Fibroblast of skin of left quadriceps (primary cell): Measurements from ENCODE around the gene KANK2.
"Not testable (repeated sequence)": the region's sequence is repeated elsewhere in the genome, so short reads cannot be mapped to it uniquely, and the experiment has no call there.

Experiments
- DNase-seq, 2 experiments: peaks; one replicate each; pipeline ENCODE4 v3.0.0-alpha.2; 2013; ENCODE audit warnings: low read depth in 2 of 2

Gene KANK2

GRCh38 chr19:11140023-11140538 lies 57.3 kb downstream of the KANK2 start:
- DNase-seq, result not testable (repeated sequence)

DNA sequence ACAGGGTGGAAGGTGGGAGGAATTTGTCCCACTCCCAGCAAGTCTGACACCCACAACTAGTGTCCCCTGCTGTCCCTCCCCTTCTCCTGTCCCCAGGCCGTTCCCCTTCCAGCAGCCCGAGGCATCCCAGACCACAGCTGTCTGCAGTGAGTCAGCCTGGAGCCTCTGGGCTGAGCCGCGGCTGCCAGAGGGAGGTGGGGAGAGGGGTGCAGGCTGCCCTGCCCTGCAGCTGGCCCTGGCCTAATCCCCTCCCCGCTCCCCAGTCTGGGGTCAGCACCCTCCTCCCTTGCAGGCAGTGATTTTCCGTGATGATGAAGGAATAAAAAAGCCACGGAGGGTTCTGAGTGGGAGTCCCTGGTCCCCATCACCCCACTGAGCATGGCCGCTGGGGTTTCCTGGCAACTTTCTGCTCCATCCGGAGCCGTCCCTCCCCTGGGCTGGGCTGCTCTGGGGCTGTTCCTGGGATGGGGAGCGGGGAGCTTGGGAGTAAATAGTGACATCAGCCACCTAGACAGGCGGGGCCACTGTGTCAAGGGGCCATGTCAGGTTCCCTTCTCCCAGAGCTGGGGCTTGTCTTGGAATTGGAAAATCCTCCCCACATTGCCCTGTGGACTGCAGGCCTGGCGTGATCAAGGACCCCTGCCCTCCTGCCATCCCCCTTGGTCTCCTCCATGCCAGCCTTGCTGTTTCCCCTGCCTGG lies 58.6 kb downstream of the KANK2 start:
- DNase-seq, result peak; percentile 35 to 50

DNA sequence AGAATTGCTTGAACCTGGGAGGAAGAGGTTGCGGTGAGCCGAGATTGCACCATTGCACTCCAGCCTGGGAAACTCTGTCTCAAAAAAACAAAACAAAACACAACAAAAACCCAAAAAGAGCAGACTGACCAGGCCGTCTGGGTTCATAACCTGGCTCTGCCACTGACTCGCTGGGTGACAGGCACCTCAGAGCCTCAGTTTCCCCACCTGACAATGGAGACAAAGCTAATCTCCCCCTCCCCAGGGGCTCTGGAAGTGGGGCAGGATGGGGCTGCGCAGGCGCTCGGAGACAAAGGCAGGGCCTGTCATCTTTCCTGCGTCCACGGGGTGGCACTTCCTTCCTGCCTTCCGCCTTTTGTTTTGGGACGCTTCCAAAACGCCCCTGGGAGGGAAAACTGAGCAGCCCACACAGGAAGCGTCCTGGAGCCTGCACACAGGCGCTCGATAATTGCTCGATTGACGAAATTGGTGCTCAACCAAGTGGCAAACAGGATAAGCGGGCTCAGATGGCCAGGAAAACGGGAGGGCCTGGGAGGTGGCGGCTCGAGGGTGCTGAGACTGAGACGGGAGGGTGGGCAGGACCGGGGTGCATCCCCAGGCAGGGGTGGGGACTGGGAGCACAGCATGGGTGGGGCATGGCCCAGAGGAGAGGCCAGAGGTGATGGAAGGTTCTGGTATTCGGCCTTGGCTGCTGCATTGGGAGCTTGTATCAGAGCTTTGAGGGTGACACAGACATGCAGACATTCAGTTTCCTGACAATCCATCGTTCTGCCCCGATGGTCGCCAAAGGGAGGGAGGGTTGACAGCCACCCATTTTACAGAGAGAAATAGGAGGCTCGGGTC lies 59.6 kb downstream of the KANK2 start:
- peak; percentile 83 to 87 for DNase-seq

GRCh38 chr19:11136400-11137101 lies 60.8 kb downstream of the KANK2 start:
- DNase-seq, result no peak

DNA sequence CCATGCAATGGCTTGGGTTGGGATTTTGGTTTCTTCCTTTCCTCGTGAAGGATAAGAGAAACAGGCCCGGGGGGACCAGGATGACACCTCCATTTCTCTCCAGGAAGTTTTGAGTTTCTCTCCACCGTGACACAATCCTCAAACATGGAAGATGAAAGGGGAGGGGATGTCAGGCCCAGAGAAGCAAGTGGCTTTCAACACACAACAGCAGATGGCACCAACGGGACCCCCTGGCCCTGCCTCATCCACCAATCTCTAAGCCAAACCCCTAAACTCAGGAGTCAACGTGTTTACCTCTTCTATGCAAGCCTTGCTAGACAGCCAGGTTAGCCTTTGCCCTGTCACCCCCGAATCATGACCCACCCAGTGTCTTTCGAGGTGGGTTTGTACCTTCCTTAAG lies 65.9 kb downstream of the KANK2 start:
- DNase-seq, result no peak

GRCh38 chr19:11130824-11131455 lies 66.4 kb downstream of the KANK2 start:
- DNase-seq, result no peak

- no peak for DNase-seq
These were observed 69.4 kb downstream of the KANK2 start for GRCh38 chr19:11127905-11128304.

DNA sequence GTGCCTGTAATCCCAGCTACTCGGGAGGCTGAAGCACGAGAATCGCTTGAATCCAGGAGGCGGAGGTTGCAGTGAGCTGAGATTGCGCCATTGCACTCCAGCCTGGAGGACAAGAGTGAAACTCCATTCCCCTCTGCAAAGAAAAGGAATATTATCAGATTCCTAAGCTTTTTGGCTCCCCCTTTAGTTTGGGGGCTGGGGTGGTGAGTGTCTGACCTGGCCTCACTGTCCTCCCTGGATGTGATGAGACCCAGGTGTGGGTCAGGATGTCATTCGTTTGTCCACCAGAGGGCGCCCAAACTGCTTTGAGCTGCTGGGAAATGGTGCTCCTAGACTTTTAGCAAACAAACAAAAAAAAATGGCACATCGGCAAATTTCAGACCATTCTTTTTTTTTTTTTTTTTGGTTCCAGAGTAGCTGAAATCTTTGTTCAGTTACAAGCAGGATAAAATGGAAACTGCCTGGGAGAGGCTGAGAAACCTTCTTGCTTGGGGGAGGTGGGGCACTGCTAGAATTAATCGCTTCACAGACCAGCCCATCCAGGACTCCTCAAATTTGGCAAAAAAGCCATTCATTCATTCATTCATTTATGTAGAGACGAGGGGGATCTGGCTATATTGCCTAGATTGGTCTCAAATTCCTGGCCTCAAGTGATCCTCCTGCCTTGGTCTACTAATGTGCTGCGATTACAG lies 71.2 kb downstream of the KANK2 start:
- DNase-seq, result peak; percentile 40 to 43

DNA sequence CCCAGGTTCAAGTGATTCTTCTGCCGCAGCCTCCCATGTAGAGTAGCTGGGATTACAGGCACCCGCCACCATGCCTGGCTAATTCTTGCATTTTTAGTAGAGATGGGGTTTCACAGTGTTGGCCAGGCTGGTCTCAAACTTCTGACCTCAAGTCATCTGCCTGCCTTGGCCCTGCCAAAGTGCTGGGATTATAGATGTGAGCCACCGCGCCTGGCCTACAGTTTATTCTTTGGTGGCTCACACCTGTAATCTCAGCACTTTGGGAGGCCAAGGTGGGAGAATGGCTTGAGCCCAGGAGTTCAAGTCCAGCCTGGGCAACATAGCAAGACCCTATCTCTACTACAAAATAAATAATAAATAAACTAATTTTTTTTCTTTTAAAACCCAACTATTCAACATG lies 73.2 kb downstream of the KANK2 start:
- not testable (repeated sequence) for DNase-seq

GRCh38 chr19:11123114-11123513 lies 74.2 kb downstream of the KANK2 start:
- DNase-seq, result no peak

- not testable (repeated sequence) for DNase-seq
These were observed 75.4 kb downstream of the KANK2 start for GRCh38 chr19:11121963-11122362.

- DNase-seq, result no peak
These were observed 80.8 kb downstream of the KANK2 start for GRCh38 chr19:11116507-11116906.

DNA sequence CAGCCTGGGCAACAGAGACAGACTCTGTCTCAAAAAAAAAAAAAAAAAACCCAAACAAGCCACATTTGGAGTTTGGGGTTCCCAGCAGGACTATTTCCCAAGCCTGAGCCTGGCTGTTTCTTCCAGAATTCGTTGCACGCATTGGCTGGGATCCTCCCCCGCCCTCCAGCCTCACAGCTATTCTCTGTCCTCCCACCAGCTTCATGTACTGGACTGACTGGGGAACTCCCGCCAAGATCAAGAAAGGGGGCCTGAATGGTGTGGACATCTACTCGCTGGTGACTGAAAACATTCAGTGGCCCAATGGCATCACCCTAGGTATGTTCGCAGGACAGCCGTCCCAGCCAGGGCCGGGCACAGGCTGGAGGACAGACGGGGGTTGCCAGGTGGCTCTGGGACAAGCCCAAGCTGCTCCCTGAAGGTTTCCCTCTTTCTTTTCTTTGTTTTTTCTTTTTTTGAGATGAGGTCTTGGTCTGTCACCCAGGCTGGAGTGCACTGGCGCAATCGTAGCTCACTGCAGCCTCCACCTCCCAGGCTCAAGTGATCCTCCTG lies 81.4 kb downstream of the KANK2 start:
- DNase-seq, result no peak

- DNase-seq, result no peak
These were observed 82.3 kb downstream of the KANK2 start for GRCh38 chr19:11115042-11115441.
